HUES64 (cell line): ENCODE results near the gene TLDC2. TPM values are rescaled to one million over a fixed set of nuclear protein-coding genes. Genes with fewer than 3 reads are reported as not detected.

Source experiments
- H3K27ac ChIP-seq: 2 replicates; pipeline ENCODE4 v1.7.0; 2013; ENCODE audit warnings: low read depth, low read length, inconsistent platforms
- H3K27me3 ChIP-seq: 2 replicates; pipeline ENCODE4 v1.6.1; 2013; ENCODE audit warnings: mild to moderate bottlenecking, low read length; ENCODE audit not compliant: insufficient read depth
- H3K36me3 ChIP-seq: 2 replicates; pipeline ENCODE4 v1.6.1; 2013; ENCODE audit warnings: mild to moderate bottlenecking, low read length; ENCODE audit not compliant: insufficient read depth
- H3K4me1 ChIP-seq: 2 replicates; pipeline ENCODE4 v1.6.1; 2013; ENCODE audit warnings: mild to moderate bottlenecking, low read length, moderate library complexity; ENCODE audit not compliant: insufficient read depth
- H3K4me3 ChIP-seq: 2 replicates; pipeline ENCODE4 v1.5.1; 2013; ENCODE audit warnings: mild to moderate bottlenecking, low read length, moderate library complexity
- H3K9ac ChIP-seq: 2 replicates; pipeline ENCODE4 v1.6.1; 2013; ENCODE audit warnings: mild to moderate bottlenecking, low read depth, low read length
- H3K9me3 ChIP-seq: 2 replicates; pipeline ENCODE4 v1.6.1; 2013; ENCODE audit warnings: low read depth, low read length; ENCODE audit not compliant: insufficient read depth
- WGBS: fragments of 150-250, 120-280 bp; methylation state at CpG from one replicate; pipeline ENCODE4 v1.1.7; 2013; ENCODE audit warnings: missing lambda C conversion rate; 5-methylcytosine and 5-hydroxymethylcytosine counted together
- polyA plus RNA-seq, 2 experiments: library from polyadenylated mRNA; stranded (reverse); fragments of 50-300 nt; gene quantifications; one replicate each; pipeline ENCODE4 v1.2.3, GENCODE V29; 2013

The TLDC2 gene
- polyA plus RNA-seq (2013, experiment 1 of 2): 0.25 TPM
- 0.25 TPM for polyA plus RNA-seq (2013, experiment 2 of 2)

DNA sequence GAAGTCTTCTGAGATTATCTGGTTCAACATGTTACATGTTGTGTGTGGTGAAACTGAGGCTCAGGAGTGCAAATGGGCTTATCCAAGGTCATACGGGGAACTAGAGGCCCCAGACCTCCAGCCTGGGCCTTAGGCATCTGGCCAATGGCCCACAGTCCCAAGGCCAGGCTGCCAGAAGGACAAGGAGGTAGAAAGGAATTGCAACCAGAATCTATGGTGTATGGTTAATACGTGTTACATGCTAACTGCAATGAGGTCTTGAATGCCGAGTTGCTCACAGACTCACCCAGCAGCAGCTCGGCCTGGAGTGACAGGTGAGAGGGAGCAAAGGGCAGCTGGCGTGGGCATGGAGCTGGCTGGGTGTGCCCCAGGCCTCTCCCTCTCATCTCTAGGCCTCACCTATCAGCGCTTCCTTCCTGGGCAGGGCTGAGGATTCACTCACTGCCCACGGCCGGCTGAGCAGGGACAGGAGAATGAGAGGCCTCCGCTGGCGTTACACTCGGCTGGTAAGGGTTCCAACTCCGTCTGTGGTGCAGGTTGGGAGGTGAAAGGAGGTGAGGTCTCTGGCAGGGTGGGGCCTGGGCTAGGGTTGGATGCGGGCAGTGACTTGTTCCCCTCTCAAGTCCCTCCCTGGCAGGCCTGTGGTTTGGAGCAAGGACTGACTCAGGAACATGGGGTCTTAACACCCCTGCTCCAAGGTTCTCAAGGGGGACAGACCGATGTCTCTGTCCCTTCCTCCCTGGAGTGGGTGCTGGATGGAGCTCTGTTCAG is at the start of gene TLDC2:
TSS of gene TLDC2 (plus strand) at position 437 of the 771 bp plus-strand sequence. CDS start at position 474, 37 bp downstream.
- Histone ChIP-seq H3K27ac (no peak within 1 kb of the TSS), H3K4me3 (no peak within 1 kb of the TSS), H3K27me3 (no peaks in the 10 kb centered on the region), H3K9ac (no peak within 1 kb of the TSS; the same call in 1 of the 2 replicates), H3K36me3 (no peaks in the 10 kb centered on the region), H3K4me1 (no peaks in the 10 kb centered on the region), H3K9me3 (no peaks in the 10 kb centered on the region)
- 89% methylated on average over 14 of the region's 14 CpGs for WGBS

DNA sequence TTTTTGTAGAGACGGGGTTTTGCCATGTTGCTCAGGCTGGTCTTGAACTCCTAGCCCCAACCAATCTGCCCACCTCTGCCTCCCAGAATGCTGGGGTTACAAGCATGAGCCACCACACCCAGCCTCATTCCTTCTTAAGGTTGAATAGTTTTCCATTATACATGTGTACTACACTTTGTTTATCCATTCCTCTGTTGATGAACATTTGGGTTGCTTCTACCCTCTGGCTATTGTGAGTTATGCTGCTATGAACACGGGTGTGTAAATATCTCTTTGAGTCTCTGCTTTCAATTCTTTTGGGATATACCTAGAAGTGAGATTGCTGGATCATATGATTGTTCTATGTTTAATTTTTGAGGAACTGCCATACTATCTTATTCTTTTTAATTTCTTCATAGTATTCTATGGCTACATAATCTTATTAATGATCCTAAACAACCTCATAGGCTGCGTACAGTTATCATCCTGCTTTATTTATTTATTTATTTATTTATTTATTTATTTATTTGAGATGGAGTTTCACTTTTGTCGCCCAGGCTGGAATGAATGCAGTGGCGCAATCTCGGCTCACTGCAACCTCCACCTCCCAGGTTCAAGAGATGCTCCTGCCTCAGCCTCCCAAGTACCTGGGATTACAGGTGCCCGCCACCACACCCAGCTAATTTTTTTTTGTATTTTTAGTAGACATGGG is 49.2 kb upstream of the TLDC2 start:
- H3K9me3 ChIP-seq: no peaks in the 10 kb centered on the region
- H3K4me3 ChIP-seq: no peak overlapping the region
- H3K4me1 ChIP-seq: peaks cover 7% of the 10 kb centered on the region; the same call in 1 of the 2 replicates
- H3K27ac ChIP-seq: no peak overlapping the region
- H3K9ac ChIP-seq: no peak overlapping the region
- 95% methylated on average over 5 of the region's 7 CpGs for WGBS
- H3K27me3 ChIP-seq: no peaks in the 10 kb centered on the region
- peaks cover 31% of the 10 kb centered on the region for H3K36me3 ChIP-seq

DNA sequence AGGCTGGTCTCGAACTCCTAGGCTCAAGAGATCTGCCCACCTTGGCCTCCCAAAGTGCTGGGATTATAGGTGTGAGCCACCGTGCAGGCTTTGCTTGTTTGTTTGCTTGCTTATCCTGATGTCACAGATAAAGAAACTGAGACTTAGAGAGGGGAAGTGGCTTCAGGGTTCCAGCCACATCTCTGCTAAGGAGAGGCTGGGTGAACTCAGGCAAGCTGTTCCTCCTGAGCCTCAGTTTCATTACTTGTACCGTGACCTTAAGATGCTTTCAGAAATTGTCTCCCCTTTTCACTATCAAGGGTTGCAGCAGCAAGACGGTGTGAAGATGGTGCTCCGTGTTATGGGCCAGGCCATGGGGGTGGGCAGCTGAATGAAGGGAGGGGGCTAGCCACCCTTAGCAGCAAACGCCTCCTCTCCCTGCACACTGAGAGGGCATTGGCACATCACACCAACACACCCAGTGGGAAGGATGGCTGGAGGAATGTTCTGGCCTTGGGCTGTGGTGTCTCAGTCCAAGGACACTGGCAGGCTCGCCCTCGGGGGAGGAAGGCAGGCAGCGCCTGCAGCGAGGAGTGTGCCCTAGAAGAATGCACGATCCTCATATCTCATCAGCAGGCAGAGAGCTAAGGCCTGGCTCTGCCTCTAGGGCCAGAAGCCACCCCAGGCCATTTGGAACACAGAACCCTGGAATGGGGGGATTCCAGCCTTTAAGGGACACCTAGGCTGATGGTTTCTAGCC is 48.2 kb upstream of the TLDC2 start:
- H3K27me3 ChIP-seq: no peaks in the 10 kb centered on the region
- no peaks in the 10 kb centered on the region for H3K9me3 ChIP-seq
- no peaks in the 10 kb centered on the region for H3K4me1 ChIP-seq
- H3K36me3 ChIP-seq: peaks cover 31% of the 10 kb centered on the region
- no peak overlapping the region for H3K9ac ChIP-seq
- no peak overlapping the region for H3K27ac ChIP-seq
- WGBS: 91% methylated on average over 10 of the region's 11 CpGs
- H3K4me3 ChIP-seq: no peak overlapping the region

DNA sequence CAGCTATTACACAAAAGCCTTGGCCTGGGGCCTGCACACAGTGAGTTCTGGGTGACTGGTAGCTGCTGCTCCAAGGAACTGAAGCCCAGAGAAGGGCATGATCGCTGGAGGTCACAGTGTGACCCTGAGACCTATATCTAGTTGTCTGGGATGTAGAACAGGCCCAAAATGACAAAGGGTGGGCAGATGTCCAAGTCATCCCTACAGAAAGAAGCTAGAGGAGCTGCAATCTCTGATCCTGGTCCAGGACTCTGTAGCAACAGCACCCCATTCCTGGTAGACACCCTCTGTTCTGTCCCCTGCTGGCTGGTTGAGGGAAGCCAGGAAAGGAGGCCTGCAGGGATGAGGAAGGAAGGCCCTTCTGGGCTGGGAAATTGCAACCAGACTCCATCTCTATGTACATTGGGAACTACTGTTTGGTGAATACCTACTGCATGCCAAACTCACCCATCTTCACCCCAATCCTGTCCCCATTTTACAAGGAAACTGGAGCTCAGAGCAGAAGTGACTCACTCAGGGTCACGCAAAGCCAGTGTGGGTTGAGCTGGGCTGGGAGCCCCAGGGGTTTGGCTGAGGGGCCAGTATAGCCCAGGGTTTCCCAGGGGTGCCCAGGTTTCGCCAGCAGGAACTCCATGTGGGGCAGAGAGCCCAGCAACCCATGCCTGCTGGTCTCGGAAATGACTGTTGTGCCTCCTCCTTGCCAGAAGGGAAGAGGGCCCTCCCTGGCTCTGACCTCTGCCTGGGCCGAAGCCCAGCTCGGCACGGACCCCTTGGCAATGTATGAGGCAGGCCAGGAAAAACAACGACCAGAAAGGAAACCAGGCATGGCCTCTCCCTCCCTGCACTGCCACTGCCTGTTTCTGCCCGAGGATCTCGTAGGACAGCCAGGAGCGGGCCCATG is 44.9 kb upstream of the TLDC2 start:
- Histone ChIP-seq H3K27me3 (no peaks in the 10 kb centered on the region), H3K27ac (no peak overlapping the region), H3K9me3 (no peaks in the 10 kb centered on the region), H3K4me1 (peaks cover 15% of the 10 kb centered on the region; the same call in 1 of the 2 replicates), H3K9ac (no peak overlapping the region), H3K4me3 (no peak overlapping the region), H3K36me3 (peaks cover 24% of the 10 kb centered on the region)
- 94% methylated on average over 11 of the region's 11 CpGs for WGBS

DNA sequence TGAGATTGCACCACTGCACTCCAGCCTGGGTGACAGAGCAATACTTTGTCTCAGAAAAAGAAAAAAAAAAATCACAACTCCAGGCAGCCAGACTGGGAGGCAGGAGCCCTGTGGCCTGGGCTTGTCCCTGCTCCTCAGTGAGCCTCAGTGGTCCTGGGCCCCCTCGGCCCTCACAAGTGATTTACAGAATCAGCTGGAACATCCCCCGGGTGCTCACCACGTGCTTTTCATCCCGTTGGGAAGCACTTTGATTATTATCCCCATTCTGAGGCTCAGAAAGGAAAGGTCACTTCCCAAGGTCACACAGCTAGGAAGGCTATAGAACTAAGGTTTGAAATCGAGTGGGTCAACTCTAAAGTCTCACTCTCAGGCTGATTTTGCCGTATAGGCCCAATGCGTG is 43.1 kb upstream of the TLDC2 start:
- WGBS: 90% methylated on average over 7 of the region's 7 CpGs
- Histone ChIP-seq H3K27ac (no peak overlapping the region), H3K36me3 (peaks cover 15% of the 10 kb centered on the region), H3K4me1 (peaks cover 15% of the 10 kb centered on the region; the same call in 1 of the 2 replicates), H3K4me3 (no peak overlapping the region), H3K9me3 (no peaks in the 10 kb centered on the region), H3K9ac (no peak overlapping the region), H3K27me3 (no peaks in the 10 kb centered on the region)

DNA sequence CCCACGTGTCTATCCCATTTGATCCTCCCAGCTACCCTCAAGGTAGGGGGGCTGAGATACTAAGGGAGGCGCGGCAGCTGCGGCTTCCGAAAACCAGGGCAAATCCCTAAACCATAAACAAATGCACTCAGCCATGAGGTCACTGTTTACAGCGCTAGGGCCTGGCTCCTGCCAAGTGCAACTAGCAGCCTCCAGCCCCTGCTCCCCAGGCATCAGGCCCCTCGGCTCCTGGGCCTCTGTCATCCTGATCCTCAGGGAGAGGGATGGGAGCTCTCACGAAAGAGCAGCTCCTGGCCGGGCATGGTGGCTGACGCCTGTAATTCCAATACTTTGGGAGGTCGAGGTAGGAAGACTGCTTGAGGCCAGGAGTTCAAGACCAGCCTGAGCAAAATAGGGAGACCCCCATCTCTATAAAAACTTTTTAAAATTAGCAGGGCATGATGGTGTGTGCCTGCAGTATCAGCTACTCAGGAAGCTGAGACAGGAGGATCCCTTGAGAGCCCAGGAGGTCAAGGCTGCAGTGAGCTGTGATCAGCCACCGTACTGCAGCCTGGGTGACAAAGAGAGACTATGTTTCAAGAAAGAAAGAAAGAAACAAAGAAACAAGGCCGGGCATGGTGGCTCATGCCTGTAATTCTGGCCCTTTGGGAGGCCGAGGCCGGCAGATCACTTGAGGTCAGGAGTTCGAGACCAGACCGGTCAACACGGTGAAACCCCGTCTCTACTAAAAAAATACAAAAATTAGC is 42.5 kb upstream of the TLDC2 start:
- Histone ChIP-seq H3K9me3 (no peaks in the 10 kb centered on the region), H3K4me1 (peaks cover 15% of the 10 kb centered on the region; the same call in 1 of the 2 replicates), H3K27me3 (no peaks in the 10 kb centered on the region), H3K9ac (no peak overlapping the region), H3K36me3 (peaks cover 12% of the 10 kb centered on the region), H3K4me3 (no peak overlapping the region), H3K27ac (0 out of 2 replicates have a peak overlapping the region, but pooled peaks have one; percentile 22)
- WGBS: 88% methylated on average over 19 of the region's 19 CpGs

DNA sequence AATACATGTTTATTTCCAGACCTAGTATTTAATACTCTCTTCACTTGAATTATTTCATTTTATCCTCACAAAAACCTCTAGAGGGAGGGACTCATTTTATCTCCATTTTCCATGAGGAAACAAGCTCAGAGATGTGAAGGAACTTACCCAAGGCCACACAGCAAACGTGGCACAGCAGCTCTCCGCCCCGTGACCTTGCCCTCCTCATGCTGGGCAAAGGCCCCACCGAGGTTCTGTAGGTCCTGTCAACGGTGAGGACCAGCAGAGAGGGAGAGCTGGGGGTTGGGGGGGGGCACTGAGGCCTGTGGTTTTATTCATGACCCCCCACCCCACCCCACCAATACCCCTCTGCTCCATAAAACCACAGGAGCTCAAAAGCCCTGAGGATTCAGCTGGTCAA is 40.9 kb upstream of the TLDC2 start:
- WGBS: 80% methylated on average over 4 of the region's 5 CpGs
- Histone ChIP-seq H3K4me1 (peaks cover 15% of the 10 kb centered on the region; the same call in 1 of the 2 replicates), H3K36me3 (peaks cover 9% of the 10 kb centered on the region)

DNA sequence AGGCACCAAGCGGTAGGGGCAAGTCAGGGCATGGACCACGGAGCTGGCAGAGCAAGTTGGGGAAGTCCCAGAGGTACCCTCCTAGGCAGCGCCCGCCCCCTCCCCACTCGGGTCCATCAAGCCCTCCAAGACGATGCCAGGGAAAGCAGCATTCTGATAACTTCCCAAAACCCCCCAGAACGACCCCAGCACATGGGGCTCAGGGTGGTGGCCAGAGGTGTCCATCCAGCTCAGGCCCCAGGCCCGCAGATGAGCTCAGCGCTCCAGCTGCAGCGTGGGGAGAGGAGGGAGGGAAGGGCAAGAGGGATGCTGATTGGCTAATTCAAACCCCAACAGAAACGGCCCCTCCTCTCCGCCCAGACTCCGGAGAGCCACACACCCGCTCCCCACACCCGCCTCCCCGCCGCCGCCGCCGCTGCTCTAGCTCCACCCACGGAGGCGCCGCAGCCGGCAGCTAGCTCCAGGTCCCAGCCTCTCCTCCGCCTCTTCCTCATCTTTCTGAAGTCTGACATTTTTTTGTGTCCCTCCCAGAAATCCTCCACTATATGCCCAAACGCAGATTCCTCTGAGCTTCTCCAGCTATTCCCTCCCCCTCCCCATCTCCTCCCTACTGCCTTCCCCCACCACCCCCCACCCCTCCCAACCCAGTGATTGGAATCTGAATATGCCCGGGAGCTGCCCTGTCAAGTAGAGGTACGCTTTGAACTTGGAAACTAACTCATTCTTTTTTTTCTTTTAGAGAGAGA is 40.3 kb upstream of the TLDC2 start:
- H3K27me3 ChIP-seq: no peaks in the 10 kb centered on the region
- H3K27ac ChIP-seq: peak overlapping the region; percentile 69
- H3K4me1 ChIP-seq: peaks cover 15% of the 10 kb centered on the region; the same call in 1 of the 2 replicates
- H3K4me3 ChIP-seq: peak overlapping the region; percentile 40
- peak overlapping the region; percentile 55 for H3K9ac ChIP-seq
- H3K36me3 ChIP-seq: peaks cover 9% of the 10 kb centered on the region
- no peaks in the 10 kb centered on the region for H3K9me3 ChIP-seq
- 7% methylated on average over 25 of the region's 28 CpGs for WGBS

More for the DNA sequence above, 40.9 kb upstream of the TLDC2 start:
- Histone ChIP-seq H3K27me3 (no peaks in the 10 kb centered on the region), H3K9me3 (no peaks in the 10 kb centered on the region), H3K4me3 (no peak overlapping the region), H3K27ac (peak overlapping the region; percentile 69), H3K9ac (peak overlapping the region; percentile 55; the same call in 1 of the 2 replicates)

DNA sequence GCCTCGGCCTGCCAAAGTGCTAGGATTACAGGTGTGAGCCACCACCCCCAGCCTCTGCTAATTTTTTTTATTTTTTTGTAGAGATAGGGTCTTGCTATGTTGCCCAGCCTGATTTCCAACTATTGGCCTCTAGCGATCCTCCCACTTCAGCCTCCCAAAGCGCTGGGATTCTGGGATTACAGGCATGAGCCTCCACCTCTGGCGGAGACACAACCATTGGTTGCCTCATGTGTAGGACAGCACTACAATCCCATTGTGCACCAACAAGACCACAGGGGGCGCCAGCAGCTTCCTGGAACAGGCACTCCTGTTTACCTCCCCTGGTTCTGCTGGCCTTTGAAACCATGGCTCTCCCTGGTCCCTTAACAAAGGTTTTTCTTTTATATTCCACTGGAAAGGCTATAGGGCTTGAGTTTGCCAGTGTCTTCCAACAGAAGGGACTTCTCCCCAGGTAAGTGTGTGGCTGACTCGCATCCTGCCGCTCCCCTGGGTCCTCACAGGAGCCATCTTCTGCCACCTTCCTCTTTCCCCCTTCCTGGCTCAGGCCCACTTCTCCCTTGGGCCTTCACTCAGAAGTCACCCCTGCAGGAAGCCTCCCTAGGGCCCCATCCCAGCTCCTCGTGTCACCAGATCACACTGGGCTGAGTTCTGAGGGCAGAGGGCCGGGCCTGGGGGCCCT is 39.2 kb upstream of the TLDC2 start:
- no peak overlapping the region for H3K4me3 ChIP-seq
- H3K27ac ChIP-seq: peak overlapping the region; percentile 61; the same call in 1 of the 2 replicates
- peaks cover 15% of the 10 kb centered on the region; the same call in 1 of the 2 replicates for H3K4me1 ChIP-seq
- H3K36me3 ChIP-seq: peaks cover 9% of the 10 kb centered on the region
- no peak overlapping the region for H3K9ac ChIP-seq
- no peaks in the 10 kb centered on the region for H3K9me3 ChIP-seq
- H3K27me3 ChIP-seq: no peaks in the 10 kb centered on the region
- WGBS: 82% methylated on average over 9 of the region's 9 CpGs
